Esophagus squamous epithelium (tissue), 4 donors: ENCODE results near the gene GAB4.

Experiments
- CTCF ChIP-seq, 6 experiments: fragments of 450-650 bp in 4 of 6; fragments of 200-600 bp in 2 of 6; sonication (generic) in 2 of 6; IDR thresholded peaks; one replicate each; pipeline ENCODE4 v1.5.1; 2016 to 2019; ENCODE audit warnings: antibody characterized with exemption in 6 of 6, mild to moderate bottlenecking in 4 of 6, moderate library complexity in 4 of 6
- POLR2A ChIP-seq, 4 donors: fragments of 450-650 bp; IDR thresholded peaks; one replicate each; pipeline ENCODE4 v1.6.1; 2017; ENCODE audit warnings: antibody characterized with exemption in 4 of 4, mild to moderate bottlenecking in 4 of 4, moderate library complexity in 3 of 4

GRCh38 chr22:16958475-16958874, 49.5 kb downstream of the GAB4 start:
- TF ChIP-seq CTCF (IDR thresholded peaks at IDR 0.05): no peak
- no peak for TF ChIP-seq POLR2A (IDR thresholded peaks at IDR 0.05)
